ENCODE results near the gene SLC29A3. TPM values are rescaled to one million over a fixed set of nuclear protein-coding genes. Genes with fewer than 3 reads are reported as not detected.

The SLC29A3 gene
- total RNA-seq, 1 experiment from 2014 or later = 5.9 TPM

DNA sequence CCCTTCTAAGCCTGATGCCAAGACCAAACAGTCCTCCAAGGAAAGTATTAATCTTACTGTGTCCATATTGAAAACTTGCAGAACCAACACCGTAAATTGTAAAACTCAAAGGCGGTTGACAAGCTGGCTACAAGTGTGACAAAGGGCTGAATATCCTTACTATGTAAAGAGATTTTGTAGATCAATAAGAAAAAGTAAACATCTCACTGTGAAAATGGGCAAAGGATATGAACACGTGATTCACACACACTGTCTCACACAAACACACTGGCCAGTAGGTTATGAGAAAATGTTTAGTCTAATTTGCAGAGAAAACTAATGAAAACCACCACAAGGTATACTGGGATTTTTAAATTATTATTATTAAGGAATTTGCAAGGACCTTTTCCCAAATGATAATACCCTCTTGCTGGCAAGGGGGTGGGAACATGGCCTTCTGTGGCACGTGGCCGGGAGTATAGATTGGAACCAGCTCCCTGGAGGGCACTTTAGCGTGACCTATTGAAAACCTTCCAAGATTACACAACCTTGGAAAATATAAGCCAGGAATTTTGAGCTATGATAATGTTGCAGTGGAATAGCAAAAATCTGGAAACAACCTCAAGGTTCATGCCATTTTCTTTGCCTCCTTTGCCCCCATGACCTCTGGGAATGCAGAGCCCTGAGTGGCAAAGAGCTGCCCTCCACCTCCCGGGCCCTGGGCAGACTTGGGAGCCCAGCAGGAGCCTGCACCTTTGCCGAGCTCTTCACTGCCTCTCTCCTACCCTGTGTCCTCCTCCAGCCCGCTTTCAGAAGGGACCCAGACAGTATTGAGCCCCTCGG lies 26.2 kb upstream of the SLC29A3 start (continued):
- TF ChIP-seq POLR2A (IDR thresholded peaks at IDR 0.05; ENCODE audit: borderline replicate concordance, extremely low read depth, insufficient read depth, insufficient read length) = no peak
- TF ChIP-seq, protein P1, sequence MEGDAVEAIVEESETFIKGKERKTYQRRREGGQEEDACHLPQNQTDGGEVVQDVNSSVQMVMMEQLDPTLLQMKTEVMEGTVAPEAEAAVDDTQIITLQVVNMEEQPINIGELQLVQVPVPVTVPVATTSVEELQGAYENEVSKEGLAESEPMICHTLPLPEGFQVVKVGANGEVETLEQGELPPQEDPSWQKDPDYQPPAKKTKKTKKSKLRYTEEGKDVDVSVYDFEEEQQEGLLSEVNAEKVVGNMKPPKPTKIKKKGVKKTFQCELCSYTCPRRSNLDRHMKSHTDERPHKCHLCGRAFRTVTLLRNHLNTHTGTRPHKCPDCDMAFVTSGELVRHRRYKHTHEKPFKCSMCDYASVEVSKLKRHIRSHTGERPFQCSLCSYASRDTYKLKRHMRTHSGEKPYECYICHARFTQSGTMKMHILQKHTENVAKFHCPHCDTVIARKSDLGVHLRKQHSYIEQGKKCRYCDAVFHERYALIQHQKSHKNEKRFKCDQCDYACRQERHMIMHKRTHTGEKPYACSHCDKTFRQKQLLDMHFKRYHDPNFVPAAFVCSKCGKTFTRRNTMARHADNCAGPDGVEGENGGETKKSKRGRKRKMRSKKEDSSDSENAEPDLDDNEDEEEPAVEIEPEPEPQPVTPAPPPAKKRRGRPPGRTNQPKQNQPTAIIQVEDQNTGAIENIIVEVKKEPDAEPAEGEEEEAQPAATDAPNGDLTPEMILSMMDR (IDR thresholded peaks at IDR 0.05 in 2 of 3, conservative IDR thresholded peaks at IDR 0.05 in 1 of 3; ENCODE audit: borderline replicate concordance in 1 of 3, insufficient read depth in 1 of 3, low read depth in 2 of 3, low read length in 2 of 3) = no peak
- TF ChIP-seq RAD21 (IDR thresholded peaks at IDR 0.05; ENCODE audit: low read depth) = no peak
- TF ChIP-seq YY1 (IDR thresholded peaks at IDR 0.05; ENCODE audit: extremely low read depth, insufficient replicate concordance, low read depth, low read length) = no peak
- TF ChIP-seq EGR1 (IDR thresholded peaks at IDR 0.05; ENCODE audit: low read depth) = no peak
- TF ChIP-seq, protein P2, sequence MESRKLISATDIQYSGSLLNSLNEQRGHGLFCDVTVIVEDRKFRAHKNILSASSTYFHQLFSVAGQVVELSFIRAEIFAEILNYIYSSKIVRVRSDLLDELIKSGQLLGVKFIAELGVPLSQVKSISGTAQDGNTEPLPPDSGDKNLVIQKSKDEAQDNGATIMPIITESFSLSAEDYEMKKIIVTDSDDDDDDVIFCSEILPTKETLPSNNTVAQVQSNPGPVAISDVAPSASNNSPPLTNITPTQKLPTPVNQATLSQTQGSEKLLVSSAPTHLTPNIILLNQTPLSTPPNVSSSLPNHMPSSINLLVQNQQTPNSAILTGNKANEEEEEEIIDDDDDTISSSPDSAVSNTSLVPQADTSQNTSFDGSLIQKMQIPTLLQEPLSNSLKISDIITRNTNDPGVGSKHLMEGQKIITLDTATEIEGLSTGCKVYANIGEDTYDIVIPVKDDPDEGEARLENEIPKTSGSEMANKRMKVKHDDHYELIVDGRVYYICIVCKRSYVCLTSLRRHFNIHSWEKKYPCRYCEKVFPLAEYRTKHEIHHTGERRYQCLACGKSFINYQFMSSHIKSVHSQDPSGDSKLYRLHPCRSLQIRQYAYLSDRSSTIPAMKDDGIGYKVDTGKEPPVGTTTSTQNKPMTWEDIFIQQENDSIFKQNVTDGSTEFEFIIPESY (IDR thresholded peaks at IDR 0.05; ENCODE audit: extremely low read depth, insufficient replicate concordance, low read length) = no peak

DNA sequence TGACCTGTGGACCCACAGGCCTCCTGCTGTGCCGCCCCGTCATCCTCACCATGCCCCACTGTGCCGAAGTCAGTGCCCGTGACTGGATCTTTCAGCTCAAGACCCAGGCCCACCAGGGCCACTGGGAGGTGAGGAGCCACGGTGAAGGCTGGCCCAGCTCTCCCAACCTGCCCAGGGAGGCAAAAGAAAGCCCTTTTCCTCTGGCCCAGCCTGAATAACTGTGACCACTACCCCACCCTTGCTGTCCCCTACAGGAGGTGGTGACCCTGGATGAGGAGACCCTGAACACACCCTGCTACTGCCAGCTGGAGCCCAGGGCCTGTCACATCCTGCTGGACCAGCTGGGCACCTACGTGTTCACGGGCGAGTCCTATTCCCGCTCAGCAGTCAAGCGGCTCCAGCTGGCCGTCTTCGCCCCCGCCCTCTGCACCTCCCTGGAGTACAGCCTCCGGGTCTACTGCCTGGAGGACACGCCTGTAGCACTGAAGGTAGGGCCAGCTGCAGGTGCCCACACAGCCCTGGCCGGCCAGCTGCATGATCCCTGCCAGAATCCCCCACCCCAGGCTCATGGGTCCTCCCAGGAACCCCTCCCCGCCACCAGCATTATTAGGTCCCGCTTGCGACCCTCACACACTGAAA lies 25.5 kb upstream of the SLC29A3 start:
- no peaks in the 10 kb centered on the region for H3K79me2 ChIP-seq (ENCODE audit: insufficient read depth, low read length)
- ChIA-PET RAD21 (ENCODE audit: low non-redundant PET in 1 of 2, low total read pairs in 2 of 2, uncharacterized antibody in 2 of 2, unreplicated experiment in 2 of 2) (no interaction called here), POLR2A (no interaction called here), CTCF (interaction anchor here (1.8 to 2.0 kb wide), 2 partner anchors 9 to 24 kb away, joined by 5 to 6 read pairs; no protein-coding TSS in a partner anchor)
- peaks cover 0 to 9% of the 10 kb centered on the region in 2 experiments; a peak in 2 of 4 replicates for H3K36me3 ChIP-seq (ENCODE audit: control insufficient read depth in 1 of 2, insufficient read depth in 2 of 2, low read length in 2 of 2)
- no peak overlapping the region for H2AFZ ChIP-seq (ENCODE audit: low read depth, low read length, poor library complexity, severe bottlenecking)
- no TSS peak for BruUV-seq (replicated peaks)
- no peaks in the 10 kb centered on the region for H3K9me3 ChIP-seq (ENCODE audit: control insufficient read depth in 1 of 2, insufficient read depth in 1 of 2, low read depth in 1 of 2, low read length in 2 of 2)
- ATAC-seq (no peak), DNase-seq (ENCODE audit: low read depth, low spot score) (no peak)
- no peak overlapping the region for H3K4me3 ChIP-seq (replicated peaks in 1 of 2; ENCODE audit: low read depth in 1 of 2, low read length in 2 of 2)
- no peaks in the 10 kb centered on the region for H3K27me3 ChIP-seq (ENCODE audit: insufficient read depth, low read length)
- no peaks in the 10 kb centered on the region for H3K9me2 ChIP-seq (ENCODE audit: insufficient read depth)
- intact Hi-C loops (cut with micrococcal nuclease) = no loop called here
- no peaks in the 10 kb centered on the region for H4K20me1 ChIP-seq (ENCODE audit: insufficient read depth)
- no peak overlapping the region for H3K9ac ChIP-seq (ENCODE audit: low read length)
- no peak overlapping the region for H3K27ac ChIP-seq (ENCODE audit: low read depth, low read length)
- H3K4me1 ChIP-seq (ENCODE audit: control insufficient read depth in 1 of 2, insufficient read depth in 2 of 2, low read length in 2 of 2) = no peaks in the 10 kb centered on the region
- H3K4me2 ChIP-seq (ENCODE audit: low read length) = no peak overlapping the region
- TF ChIP-seq, protein P3, sequence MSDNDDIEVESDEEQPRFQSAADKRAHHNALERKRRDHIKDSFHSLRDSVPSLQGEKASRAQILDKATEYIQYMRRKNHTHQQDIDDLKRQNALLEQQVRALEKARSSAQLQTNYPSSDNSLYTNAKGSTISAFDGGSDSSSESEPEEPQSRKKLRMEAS (IDR thresholded peaks at IDR 0.05) = no peak
- no peak for TF ChIP-seq FOSL1 (IDR thresholded peaks at IDR 0.05; ENCODE audit: low read depth)
- TF ChIP-seq SRF (IDR thresholded peaks at IDR 0.05; ENCODE audit: low read depth) = no peak
- no peak for TF ChIP-seq TCF7L2 (IDR thresholded peaks at IDR 0.05; ENCODE audit: borderline replicate concordance, extremely low read depth, insufficient read depth, insufficient read length)
- no peak for TF ChIP-seq ZNF274 (IDR thresholded peaks at IDR 0.05; ENCODE audit: low read depth, low read length)
- no peak for TF ChIP-seq CBX3 (IDR thresholded peaks at IDR 0.05; ENCODE audit: low read depth)
- no peak for TF ChIP-seq EZH2phosphoT487 (IDR thresholded peaks at IDR 0.05; ENCODE audit: borderline replicate concordance)
- TF ChIP-seq, protein P4, sequence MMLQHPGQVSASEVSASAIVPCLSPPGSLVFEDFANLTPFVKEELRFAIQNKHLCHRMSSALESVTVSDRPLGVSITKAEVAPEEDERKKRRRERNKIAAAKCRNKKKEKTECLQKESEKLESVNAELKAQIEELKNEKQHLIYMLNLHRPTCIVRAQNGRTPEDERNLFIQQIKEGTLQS (IDR thresholded peaks at IDR 0.05) = no peak
- no peak for TF ChIP-seq ZFX (IDR thresholded peaks at IDR 0.05)
- TF ChIP-seq SIN3A (IDR thresholded peaks at IDR 0.05; ENCODE audit: low read depth) = no peak
- TF ChIP-seq YY1 (IDR thresholded peaks at IDR 0.05; ENCODE audit: extremely low read depth, insufficient replicate concordance, low read depth, low read length) = no peak
- TF ChIP-seq EZH2 (IDR thresholded peaks at IDR 0.05) = no peak
